HS-27A (cell line): ENCODE measurements around the gene DGKH.
A peak's percentile ranks its signal among the peaks of the same experiment; 100 is the strongest.
"Not testable (repeated sequence)": the region's sequence is repeated elsewhere in the genome, so short reads cannot be mapped to it uniquely, and the experiment has no call there.

Source experiments
- DNase-seq: peaks from one replicate; pipeline ENCODE4 v3.0.0-alpha.2; 2012; ENCODE audit warnings: low read depth, missing footprints

DGKH gene

GRCh38 chr13:42110410-42111155 lies 62.1 kb downstream of the DGKH start:
- DNase-seq, result peak; percentile 51

- no peak for DNase-seq
Observed at GRCh38 chr13:42112864-42113263, 64.4 kb downstream of the DGKH start.

- DNase-seq, result no peak
Observed at GRCh38 chr13:42113478-42113877, 65.0 kb downstream of the DGKH start.

- no peak for DNase-seq
Observed at GRCh38 chr13:42114278-42114677, 65.8 kb downstream of the DGKH start.

GRCh38 chr13:42114912-42115311 lies 66.5 kb downstream of the DGKH start:
- no peak for DNase-seq

GRCh38 chr13:42116225-42116624 lies 67.8 kb downstream of the DGKH start:
- no peak for DNase-seq

GRCh38 chr13:42119041-42119440 lies 70.6 kb downstream of the DGKH start:
- no peak for DNase-seq

- no peak for DNase-seq
Observed at GRCh38 chr13:42119875-42120274, 71.4 kb downstream of the DGKH start.

- DNase-seq, result no peak
Observed at GRCh38 chr13:42123600-42123999, 75.2 kb downstream of the DGKH start.

- no peak for DNase-seq
Observed at GRCh38 chr13:42125046-42125445, 76.6 kb downstream of the DGKH start.

- DNase-seq, result no peak
Observed at GRCh38 chr13:42127047-42127446, 78.6 kb downstream of the DGKH start.

- DNase-seq, result no peak
Observed at GRCh38 chr13:42129033-42129432, 80.6 kb downstream of the DGKH start.

GRCh38 chr13:42136518-42136917 lies 88.1 kb downstream of the DGKH start:
- no peak for DNase-seq

- DNase-seq, result no peak
Observed at GRCh38 chr13:42137856-42138537, 89.5 kb downstream of the DGKH start.

GRCh38 chr13:42140494-42140893 lies 92.0 kb downstream of the DGKH start:
- no peak for DNase-seq

GRCh38 chr13:42141052-42141451 lies 92.6 kb downstream of the DGKH start:
- not testable (repeated sequence) for DNase-seq

GRCh38 chr13:42146359-42146758 lies 97.9 kb downstream of the DGKH start:
- no peak for DNase-seq

GRCh38 chr13:42148538-42148937 lies 100.1 kb downstream of the DGKH start:
- DNase-seq, result no peak

GRCh38 chr13:42149136-42149535 lies 100.7 kb downstream of the DGKH start:
- no peak for DNase-seq

GRCh38 chr13:42151781-42152180 lies 103.3 kb downstream of the DGKH start:
- no peak for DNase-seq

GRCh38 chr13:42152495-42152894 lies 104.0 kb downstream of the DGKH start:
- no peak for DNase-seq

- no peak for DNase-seq
Observed at GRCh38 chr13:42153199-42154113, 105.0 kb downstream of the DGKH start.

GRCh38 chr13:42155251-42155650 lies 106.8 kb downstream of the DGKH start:
- no peak for DNase-seq
